LoVo (cell line): ENCODE results near the gene MSI2.

ENCODE experiments used
- DNase-seq: peaks from one replicate; pipeline ENCODE4 v3.0.0-alpha.2; 2016; ENCODE audit warnings: low spot score

The MSI2 gene

DNA sequence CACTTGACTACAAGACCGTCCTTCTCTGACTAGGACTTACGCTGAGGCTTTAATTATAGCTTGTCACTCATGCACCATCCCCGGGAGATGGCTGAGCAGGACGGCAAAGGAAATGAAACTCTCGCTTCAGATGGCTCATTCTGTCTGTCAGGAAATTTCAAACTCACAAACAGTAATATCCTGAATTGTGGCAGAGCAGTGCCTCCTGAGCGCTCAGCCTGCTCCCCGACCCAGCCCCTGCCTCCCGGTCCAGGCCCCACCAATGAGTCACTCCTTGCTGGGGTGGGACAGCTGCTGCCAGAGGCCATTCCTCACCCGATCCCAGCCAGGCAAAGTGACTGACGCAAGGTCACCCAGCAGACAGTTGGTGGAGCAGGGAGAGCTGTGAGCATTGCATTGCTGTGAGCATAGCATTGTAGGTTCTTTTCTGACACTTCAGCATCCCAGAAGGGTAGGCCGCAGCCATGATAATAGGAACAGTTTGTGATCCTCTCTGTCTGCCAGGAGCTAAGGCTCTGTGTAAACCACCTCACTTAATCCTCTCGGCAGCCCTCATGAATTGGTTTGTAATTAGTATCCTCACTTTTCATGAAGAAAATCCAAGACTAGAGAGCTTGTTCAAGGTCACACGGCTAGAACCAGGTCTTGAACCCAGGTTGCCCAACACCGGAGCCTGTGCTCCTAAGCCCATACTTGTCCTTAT lies 467.9 kb downstream of the MSI2 start:
- DNase-seq = no peak

DNA sequence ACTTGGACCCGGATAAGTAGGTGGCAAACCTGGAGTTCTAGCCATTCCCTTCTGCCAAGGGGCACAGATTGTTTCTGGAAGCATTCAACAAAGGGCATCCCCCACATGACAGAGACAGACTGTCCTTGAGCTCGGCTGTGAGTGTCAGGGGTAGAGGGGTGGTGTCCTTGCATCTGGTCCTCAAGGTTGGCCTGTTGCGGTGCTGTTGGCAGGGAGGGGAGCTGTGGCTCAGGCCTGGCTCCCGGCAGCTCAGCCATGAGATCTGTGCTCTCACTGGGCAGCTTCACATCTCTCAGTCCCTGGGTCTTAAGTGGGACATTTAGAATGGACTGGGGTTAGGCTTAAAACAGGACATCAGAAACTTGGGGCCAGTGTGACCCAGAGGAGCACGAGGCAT lies 468.4 kb downstream of the MSI2 start:
- no peak for DNase-seq

DNA sequence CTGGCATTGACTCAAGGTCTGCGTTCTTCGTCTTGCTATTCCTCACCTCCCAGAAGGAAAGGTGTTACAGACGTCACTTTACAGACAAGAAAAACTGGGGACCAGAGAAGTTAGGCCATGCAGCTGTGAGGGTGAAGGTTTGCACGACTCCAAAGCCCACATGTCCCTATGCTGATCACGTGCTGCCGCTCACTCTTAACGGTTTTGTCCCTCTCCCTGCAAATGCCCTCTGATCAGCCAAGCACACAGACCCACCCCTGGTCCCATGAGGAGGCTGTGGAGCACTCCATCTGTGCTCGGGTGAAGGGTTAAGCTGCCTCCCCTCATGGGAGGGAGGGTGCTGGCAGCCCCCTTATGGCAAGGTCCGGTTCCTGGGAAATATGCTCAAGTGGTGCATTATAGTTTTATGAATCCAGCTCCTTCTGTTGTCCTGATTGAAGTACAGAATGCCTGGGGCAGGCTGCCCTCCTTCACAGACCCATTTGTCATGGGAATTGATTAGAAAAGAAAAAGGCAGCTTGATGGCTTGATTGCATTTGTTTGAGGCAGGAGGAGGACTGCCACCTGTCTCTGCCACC lies 470.0 kb downstream of the MSI2 start:
- DNase-seq = no peak

DNA sequence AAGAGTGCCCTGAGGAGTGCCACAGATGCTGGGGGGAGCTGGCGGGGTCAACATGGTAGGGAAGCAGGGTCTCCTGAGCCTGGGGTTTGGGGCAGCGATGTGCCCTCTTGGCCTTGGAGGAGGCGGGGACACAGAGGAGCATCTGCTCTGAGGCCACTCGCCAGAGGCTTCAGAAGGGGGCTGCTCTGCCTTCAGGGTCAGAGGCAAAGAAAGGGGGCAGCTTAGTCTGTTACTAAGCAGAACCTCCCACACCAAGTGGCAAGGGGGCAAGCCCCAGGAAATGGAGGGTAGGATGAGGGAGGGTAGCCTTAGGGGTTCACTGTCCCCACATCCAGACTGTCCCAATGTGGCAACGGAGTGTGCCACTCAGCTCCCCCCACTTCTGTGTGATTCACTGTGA lies 470.5 kb downstream of the MSI2 start:
- DNase-seq = no peak

DNA sequence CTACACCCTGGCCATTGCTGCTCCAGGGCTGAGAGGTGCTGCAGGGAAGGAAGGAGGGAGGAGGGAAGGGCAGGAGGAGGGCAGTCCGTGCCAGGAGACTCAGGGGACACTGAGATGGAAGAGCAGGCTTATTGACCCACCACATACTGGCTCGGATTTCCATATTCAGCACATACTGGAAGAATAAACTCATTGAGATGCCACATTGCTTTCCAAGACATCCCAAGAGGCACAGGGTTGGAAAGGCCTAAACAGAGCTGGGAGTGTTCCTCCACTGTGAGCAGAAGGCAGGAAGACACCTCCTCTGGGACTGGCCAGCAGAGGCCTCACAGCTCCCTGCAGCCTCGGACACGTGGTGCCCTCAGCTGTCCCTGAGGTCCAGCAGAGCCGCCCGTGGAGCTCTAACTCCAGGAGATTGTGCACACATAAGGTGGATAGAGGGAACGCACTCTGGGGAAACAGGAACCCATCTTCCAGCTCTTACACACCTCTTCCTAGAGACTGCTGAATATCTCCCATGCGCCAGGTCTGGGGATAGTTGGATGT lies 471.4 kb downstream of the MSI2 start:
- DNase-seq = no peak

DNA sequence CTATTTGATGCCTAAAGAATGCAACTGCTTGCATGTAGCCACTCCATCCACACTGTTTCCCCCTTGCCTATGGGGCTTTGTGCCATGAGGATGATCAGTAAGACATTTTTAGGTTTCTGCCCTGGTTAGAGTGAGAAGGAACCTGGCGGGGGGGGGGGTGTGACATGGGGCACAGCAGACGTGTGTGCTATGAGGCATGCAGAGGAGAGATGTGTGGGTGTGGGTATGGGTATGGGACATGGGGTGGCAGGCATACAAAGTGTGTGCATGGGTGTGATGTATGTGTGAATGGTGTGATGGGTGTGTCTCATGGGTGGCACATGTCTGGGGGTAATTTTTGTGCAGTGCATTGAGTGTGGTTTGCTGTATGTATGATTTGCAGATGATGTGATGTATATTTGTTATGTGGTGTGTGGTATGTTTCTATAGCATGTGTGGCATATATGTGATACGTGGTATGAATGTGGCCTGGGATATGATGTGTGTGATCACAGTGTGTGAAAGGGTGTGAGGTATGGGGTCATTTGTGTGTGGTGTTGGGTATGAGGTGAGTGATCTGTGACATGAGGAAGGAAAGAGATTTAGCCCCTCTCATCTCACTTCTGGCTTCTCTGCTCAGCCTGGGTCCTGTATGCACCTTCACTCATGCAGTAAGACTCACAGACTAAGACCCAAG lies 473.8 kb downstream of the MSI2 start:
- DNase-seq = no peak

DNA sequence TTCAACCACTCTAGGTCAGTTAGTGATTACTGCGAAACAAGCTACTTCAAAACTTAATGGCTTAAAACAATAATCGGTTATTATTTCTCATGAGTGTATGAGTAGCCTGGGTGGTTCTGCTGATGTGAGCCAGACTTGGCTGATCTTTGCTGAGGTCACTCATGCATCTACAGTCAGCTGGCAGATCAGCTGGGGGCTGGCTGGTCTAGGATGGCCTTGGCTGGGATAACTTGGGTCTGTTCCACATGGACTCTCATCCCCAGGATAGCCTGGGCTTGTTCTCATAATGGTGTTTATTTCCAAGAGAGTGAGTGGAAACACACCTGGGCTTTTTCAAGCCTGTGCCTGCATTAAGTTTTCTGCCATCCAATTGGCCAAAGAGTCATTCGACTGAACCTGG lies 475.7 kb downstream of the MSI2 start:
- no peak for DNase-seq

DNA sequence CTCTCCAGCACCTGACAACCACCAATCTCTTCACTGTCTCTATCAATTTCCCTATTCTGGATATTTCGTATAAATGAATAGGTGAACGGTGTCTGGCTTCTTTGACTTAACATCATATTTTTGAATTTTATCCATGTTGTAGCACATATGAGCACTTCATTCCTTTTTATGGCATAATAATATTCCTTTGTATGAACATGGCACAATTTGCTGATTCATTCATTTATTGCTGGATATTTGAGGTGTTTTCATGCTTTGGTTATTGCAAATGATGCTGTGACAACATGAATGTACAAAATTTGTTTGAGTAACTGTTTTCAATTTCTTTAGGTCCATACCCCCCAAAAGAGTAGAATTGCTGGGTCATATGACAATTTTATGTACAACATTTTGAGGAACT lies 476.8 kb downstream of the MSI2 start:
- no peak for DNase-seq
